ENCODE results near the gene GRIN2B.
A peak's percentile ranks its signal among the peaks of the same experiment; 100 is the strongest.

GRIN2B gene

GRCh38 chr12:13992106-13992505 is 10.7 kb upstream of the GRIN2B start:
- no peak for TF ChIP-seq CTCF (IDR thresholded peaks at IDR 0.05)
- no peak for DNase-seq (ENCODE audit: low spot score)

GRCh38 chr12:13986031-13986430 is 4.6 kb upstream of the GRIN2B start:
- no peak for DNase-seq (ENCODE audit: low spot score)
- no peak for TF ChIP-seq CTCF (IDR thresholded peaks at IDR 0.05)
- Histone ChIP-seq H3K27ac (no peak overlapping the region), H3K4me3 (no peak overlapping the region)

More at GRCh38 chr12:13992106-13992505, 10.7 kb upstream of the GRIN2B start:
- Histone ChIP-seq H3K27ac (no peak overlapping the region), H3K4me3 (no peak overlapping the region)

GRCh38 chr12:13981990-13982389 is 588 bp upstream of the GRIN2B start:
- no peak overlapping the region for H3K27ac ChIP-seq
- TF ChIP-seq CTCF (IDR thresholded peaks at IDR 0.05), result no peak
- H3K4me3 ChIP-seq, result peak overlapping the region; percentile 67
- no peak for DNase-seq (ENCODE audit: low spot score)

GRCh38 chr12:13980538-13981295 is 685 bp downstream of the GRIN2B start:
- no peak for TF ChIP-seq CTCF (IDR thresholded peaks at IDR 0.05)
- DNase-seq (ENCODE audit: low spot score), result no peak
- Histone ChIP-seq H3K4me3 (peak overlapping the region; percentile 67), H3K27ac (no peak overlapping the region)

GRCh38 chr12:13979772-13980378 is 1.5 kb downstream of the GRIN2B start:
- no peak for DNase-seq (ENCODE audit: low spot score)
- TF ChIP-seq CTCF (IDR thresholded peaks at IDR 0.05), result no peak
- H3K27ac ChIP-seq, result no peak overlapping the region
- H3K4me3 ChIP-seq, result peak overlapping the region; percentile 67

- no peak for TF ChIP-seq CTCF (IDR thresholded peaks at IDR 0.05)
- no peak overlapping the region for H3K4me3 ChIP-seq
- no peak for DNase-seq (ENCODE audit: low spot score)
- no peak overlapping the region for H3K27ac ChIP-seq
These were observed 2.5 kb downstream of the GRIN2B start for GRCh38 chr12:13978876-13979275.

- Histone ChIP-seq H3K4me3 (no peak overlapping the region), H3K27ac (no peak overlapping the region)
- no peak for TF ChIP-seq CTCF (IDR thresholded peaks at IDR 0.05)
- DNase-seq (ENCODE audit: low spot score), result no peak
These were observed 4.5 kb downstream of the GRIN2B start for GRCh38 chr12:13976880-13977279.
